ENCODE data around the gene ZC2HC1C. TPM values are rescaled to one million over a fixed set of nuclear protein-coding genes. Genes with fewer than 3 reads are reported as not detected.
A peak's percentile ranks its signal among the peaks of the same experiment; 100 is the strongest.

ZC2HC1C gene
- total RNA-seq, 1 donor from 2014 or later: under 0.01 TPM

DNA sequence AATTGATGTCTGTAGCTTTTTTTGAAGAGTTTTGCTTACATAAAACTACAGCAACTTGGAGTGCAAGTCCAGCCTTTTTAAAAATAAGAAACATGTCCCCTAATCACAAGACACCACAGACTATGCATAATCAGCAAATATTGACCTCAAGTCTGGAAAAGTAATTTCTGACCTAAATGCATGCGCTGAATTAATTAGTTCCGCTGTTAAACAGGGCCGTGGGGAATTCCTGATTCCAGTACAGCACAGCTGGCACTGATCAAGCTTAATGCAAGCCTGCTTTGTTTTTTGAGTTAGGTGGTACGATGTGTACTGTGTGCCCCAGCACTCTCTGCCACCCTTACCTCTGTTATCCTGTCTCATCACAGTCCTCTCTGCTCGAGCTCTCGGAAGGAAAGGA lies 27.4 kb upstream of the ZC2HC1C start:
- Histone ChIP-seq H3K4me1 (ENCODE audit: control insufficient read depth in 3 of 3, insufficient read depth in 3 of 3, low read length in 3 of 3) (peaks cover 0 to 8% (median 5%) of the 10 kb centered on the region in 3 donors), H3K27me3 (ENCODE audit: control insufficient read depth in 3 of 3, insufficient read depth in 3 of 3, low read length in 3 of 3) (no peaks in the 10 kb centered on the region), H3K27ac (ENCODE audit: low read depth, low read length) (no peak overlapping the region), H3K36me3 (ENCODE audit: control insufficient read depth in 3 of 3, insufficient read depth in 3 of 3, low read length in 3 of 3) (peaks cover 10 to 23% (median 12%) of the 10 kb centered on the region in 3 donors), H3K9me3 (ENCODE audit: control insufficient read depth in 3 of 3, low read length in 3 of 3) (no peaks in the 10 kb centered on the region), H3K9ac (ENCODE audit: low read depth in 1 of 3, low read length in 3 of 3) (no peak overlapping the region), H3K4me3 (ENCODE audit: low read length in 3 of 3) (no peak overlapping the region)

DNA sequence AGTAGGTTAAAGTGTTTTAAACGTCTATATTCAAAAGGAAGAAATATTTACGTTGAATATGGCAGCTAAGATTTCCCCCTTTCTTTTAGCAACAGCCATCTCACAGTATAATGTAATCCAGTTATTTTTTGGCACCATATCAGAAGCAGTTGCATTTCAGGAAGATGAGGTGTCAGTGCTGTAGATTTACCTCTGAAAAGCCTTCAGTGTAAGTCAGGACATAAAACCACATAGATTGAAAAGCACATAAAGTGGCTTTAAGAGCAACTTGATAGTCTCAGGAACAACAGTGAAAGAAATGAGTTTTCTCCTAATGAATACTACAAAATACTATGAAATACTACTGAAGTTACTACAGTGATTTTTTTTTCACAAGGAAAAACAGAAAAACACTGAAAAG lies 25.1 kb upstream of the ZC2HC1C start:
- Histone ChIP-seq H3K9ac (ENCODE audit: low read depth in 1 of 3, low read length in 3 of 3) (no peak overlapping the region), H3K27me3 (ENCODE audit: control insufficient read depth in 3 of 3, insufficient read depth in 3 of 3, low read length in 3 of 3) (no peaks in the 10 kb centered on the region), H3K36me3 (ENCODE audit: control insufficient read depth in 3 of 3, insufficient read depth in 3 of 3, low read length in 3 of 3) (peaks cover 3 to 10% (median 9%) of the 10 kb centered on the region in 3 donors), H3K9me3 (ENCODE audit: control insufficient read depth in 3 of 3, low read length in 3 of 3) (no peaks in the 10 kb centered on the region), H3K4me3 (ENCODE audit: low read length in 3 of 3) (no peak overlapping the region), H3K4me1 (ENCODE audit: control insufficient read depth in 3 of 3, insufficient read depth in 3 of 3, low read length in 3 of 3) (peaks cover 2 to 8% (median 5%) of the 10 kb centered on the region in 3 donors), H3K27ac (ENCODE audit: low read depth, low read length) (no peak overlapping the region)

DNA sequence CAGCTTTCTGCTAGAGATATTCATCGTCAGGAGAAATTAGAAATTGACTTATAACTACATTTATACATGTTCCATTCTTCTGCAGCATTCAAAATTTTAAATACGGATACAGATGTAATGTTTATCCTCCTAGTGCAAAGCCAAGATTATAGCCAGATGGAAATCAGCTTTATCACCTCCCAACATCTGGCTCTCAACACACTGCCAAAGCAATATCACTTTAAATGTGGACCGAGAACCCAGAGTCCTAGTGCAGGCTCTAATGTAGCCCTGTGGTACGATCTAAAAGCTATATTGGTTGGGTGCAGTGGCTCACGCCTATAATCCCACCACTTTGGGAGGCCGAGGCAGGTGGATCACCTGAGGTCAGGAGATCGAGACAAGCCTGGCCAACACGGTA lies 24.7 kb upstream of the ZC2HC1C start:
- no peak overlapping the region for H3K4me3 ChIP-seq (ENCODE audit: low read length in 3 of 3)
- peaks cover 3 to 10% (median 9%) of the 10 kb centered on the region in 3 donors for H3K36me3 ChIP-seq (ENCODE audit: control insufficient read depth in 3 of 3, insufficient read depth in 3 of 3, low read length in 3 of 3)
- H3K4me1 ChIP-seq (ENCODE audit: control insufficient read depth in 3 of 3, insufficient read depth in 3 of 3, low read length in 3 of 3): peaks cover 5 to 11% (median 5%) of the 10 kb centered on the region in 3 donors
- no peaks in the 10 kb centered on the region for H3K9me3 ChIP-seq (ENCODE audit: control insufficient read depth in 3 of 3, low read length in 3 of 3)
- no peak overlapping the region for H3K27ac ChIP-seq (ENCODE audit: low read depth, low read length)
- H3K27me3 ChIP-seq (ENCODE audit: control insufficient read depth in 3 of 3, insufficient read depth in 3 of 3, low read length in 3 of 3): no peaks in the 10 kb centered on the region
- no peak overlapping the region for H3K9ac ChIP-seq (ENCODE audit: low read depth in 1 of 3, low read length in 3 of 3)

DNA sequence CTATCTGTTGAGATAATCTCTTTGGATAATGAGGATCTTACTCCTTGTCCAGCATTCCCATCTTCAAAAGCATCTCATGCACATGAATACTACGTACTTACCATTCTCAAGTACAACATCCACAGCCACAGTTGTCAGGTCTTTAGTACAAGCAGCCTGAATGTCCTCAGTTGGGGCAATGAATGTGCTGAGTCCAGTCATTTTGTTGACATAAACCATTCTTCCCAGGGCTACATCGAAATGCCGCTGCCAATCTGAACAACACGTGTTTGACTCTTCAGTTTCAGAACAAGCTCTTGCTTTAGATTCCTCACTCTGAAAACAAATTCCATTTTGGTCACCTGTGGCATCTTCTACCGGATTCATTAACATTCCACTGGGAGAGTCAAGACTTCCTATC lies 23.2 kb upstream of the ZC2HC1C start:
- Histone ChIP-seq H3K27me3 (ENCODE audit: control insufficient read depth in 3 of 3, insufficient read depth in 3 of 3, low read length in 3 of 3) (no peaks in the 10 kb centered on the region), H3K4me3 (ENCODE audit: low read length in 3 of 3) (no peak overlapping the region), H3K9ac (ENCODE audit: low read depth in 1 of 3, low read length in 3 of 3) (no peak overlapping the region), H3K4me1 (ENCODE audit: control insufficient read depth in 3 of 3, insufficient read depth in 3 of 3, low read length in 3 of 3) (peaks cover 10 to 19% (median 15%) of the 10 kb centered on the region in 3 donors), H3K36me3 (ENCODE audit: control insufficient read depth in 3 of 3, insufficient read depth in 3 of 3, low read length in 3 of 3) (peaks cover 3 to 10% (median 9%) of the 10 kb centered on the region in 3 donors), H3K27ac (ENCODE audit: low read depth, low read length) (no peak overlapping the region), H3K9me3 (ENCODE audit: control insufficient read depth in 3 of 3, low read length in 3 of 3) (no peaks in the 10 kb centered on the region)

DNA sequence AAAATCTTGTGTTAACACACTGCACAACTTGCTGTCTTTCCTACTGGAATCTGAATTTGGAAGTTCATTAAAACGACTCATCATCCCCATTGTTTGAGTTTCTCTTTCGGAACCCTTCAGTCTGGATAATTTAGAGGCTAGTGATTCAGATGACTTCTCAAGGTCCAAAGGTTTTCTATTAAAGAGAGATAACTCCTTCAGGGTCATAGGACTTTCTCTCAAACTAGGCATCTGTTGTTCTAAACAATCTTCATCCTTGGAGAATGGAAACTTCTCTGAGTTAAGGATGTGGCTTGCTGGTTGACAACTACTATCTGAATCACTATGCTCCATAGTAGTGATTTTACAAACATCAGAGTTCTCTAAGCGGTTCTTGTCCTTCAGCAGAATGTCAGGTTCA lies 22.5 kb upstream of the ZC2HC1C start:
- Histone ChIP-seq H3K9ac (ENCODE audit: low read depth in 1 of 3, low read length in 3 of 3) (no peak overlapping the region), H3K27me3 (ENCODE audit: control insufficient read depth in 3 of 3, insufficient read depth in 3 of 3, low read length in 3 of 3) (no peaks in the 10 kb centered on the region), H3K9me3 (ENCODE audit: control insufficient read depth in 3 of 3, low read length in 3 of 3) (no peaks in the 10 kb centered on the region), H3K36me3 (ENCODE audit: control insufficient read depth in 3 of 3, insufficient read depth in 3 of 3, low read length in 3 of 3) (peaks cover 3 to 6% (median 5%) of the 10 kb centered on the region in 3 donors), H3K27ac (ENCODE audit: low read depth, low read length) (no peak overlapping the region), H3K4me3 (ENCODE audit: low read length in 3 of 3) (no peak overlapping the region), H3K4me1 (ENCODE audit: control insufficient read depth in 3 of 3, insufficient read depth in 3 of 3, low read length in 3 of 3) (peaks cover 10 to 19% (median 15%) of the 10 kb centered on the region in 3 donors)

DNA sequence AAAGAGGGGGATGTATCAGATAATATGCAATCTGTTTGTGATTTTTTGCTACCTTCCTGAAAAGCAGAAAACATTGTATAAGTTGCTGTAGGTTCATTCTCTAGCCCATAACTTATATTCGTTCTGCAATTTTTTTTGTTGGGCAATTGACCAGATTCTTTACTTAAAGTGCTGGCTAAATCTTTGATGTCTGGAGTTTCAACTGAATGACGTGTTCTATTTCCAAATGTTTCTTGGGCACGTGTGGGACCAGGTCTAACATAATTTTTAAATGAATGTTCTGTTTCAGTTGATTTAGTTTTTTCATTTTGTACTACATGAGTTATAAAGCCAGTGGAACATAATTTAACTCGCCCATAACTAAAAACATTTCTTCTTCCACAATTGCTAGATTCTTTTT lies 21.9 kb upstream of the ZC2HC1C start:
- H3K27ac ChIP-seq (ENCODE audit: low read depth, low read length): no peak overlapping the region
- no peak overlapping the region for H3K4me3 ChIP-seq (ENCODE audit: low read length in 3 of 3)
- H3K36me3 ChIP-seq (ENCODE audit: control insufficient read depth in 3 of 3, insufficient read depth in 3 of 3, low read length in 3 of 3): peaks cover 0 to 2% (median under 1%) of the 10 kb centered on the region in 3 donors
- no peaks in the 10 kb centered on the region for H3K27me3 ChIP-seq (ENCODE audit: control insufficient read depth in 3 of 3, insufficient read depth in 3 of 3, low read length in 3 of 3)
- peaks cover 7 to 19% (median 15%) of the 10 kb centered on the region in 3 donors for H3K4me1 ChIP-seq (ENCODE audit: control insufficient read depth in 3 of 3, insufficient read depth in 3 of 3, low read length in 3 of 3)
- no peaks in the 10 kb centered on the region for H3K9me3 ChIP-seq (ENCODE audit: control insufficient read depth in 3 of 3, low read length in 3 of 3)
- H3K9ac ChIP-seq (ENCODE audit: low read depth in 1 of 3, low read length in 3 of 3): no peak overlapping the region

DNA sequence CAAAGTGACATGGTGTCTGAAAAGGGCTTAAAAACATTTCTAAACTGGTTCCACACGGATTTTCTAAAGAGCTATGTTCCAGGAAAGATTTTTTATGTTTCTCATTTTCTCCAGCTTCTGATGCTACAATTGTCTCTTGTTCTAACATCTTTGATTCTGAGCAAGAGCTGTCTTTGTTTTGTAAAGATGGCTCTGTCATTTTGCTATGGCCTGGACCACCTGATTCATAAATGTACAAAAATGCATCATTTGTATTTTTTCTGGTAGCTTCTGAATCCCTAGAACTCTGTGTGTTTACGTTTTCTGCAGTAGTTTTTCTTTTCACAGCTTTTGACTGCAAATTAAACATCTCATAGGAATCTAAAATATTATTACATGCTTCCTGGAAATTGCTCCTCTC lies 21.3 kb upstream of the ZC2HC1C start:
- Histone ChIP-seq H3K4me3 (ENCODE audit: low read length in 3 of 3) (no peak overlapping the region), H3K36me3 (ENCODE audit: control insufficient read depth in 3 of 3, insufficient read depth in 3 of 3, low read length in 3 of 3) (peaks cover 0 to 2% (median 0%) of the 10 kb centered on the region in 3 donors), H3K27me3 (ENCODE audit: control insufficient read depth in 3 of 3, insufficient read depth in 3 of 3, low read length in 3 of 3) (no peaks in the 10 kb centered on the region), H3K4me1 (ENCODE audit: control insufficient read depth in 3 of 3, insufficient read depth in 3 of 3, low read length in 3 of 3) (peaks cover 7 to 19% (median 15%) of the 10 kb centered on the region in 3 donors), H3K9me3 (ENCODE audit: control insufficient read depth in 3 of 3, low read length in 3 of 3) (no peaks in the 10 kb centered on the region), H3K9ac (ENCODE audit: low read depth in 1 of 3, low read length in 3 of 3) (no peak overlapping the region), H3K27ac (ENCODE audit: low read depth, low read length) (no peak overlapping the region)

DNA sequence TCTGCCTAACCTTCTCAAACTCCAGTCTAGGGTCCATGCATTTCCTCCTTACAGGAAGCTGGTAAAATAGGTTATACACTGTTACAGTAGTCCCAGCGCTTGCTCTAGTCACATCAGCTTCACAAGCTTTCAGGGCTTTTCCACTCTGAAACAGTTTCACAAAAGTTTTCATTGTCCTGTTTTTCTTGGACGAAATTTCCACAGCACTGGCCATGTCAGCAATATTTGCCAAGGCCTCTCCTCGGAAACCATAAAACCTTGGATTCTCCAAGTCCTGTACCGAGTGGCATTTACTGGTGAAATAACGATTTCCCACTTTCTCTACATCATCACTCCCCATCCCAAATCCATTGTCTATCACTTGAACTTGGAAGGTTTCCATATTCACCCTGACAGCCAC lies 20.3 kb upstream of the ZC2HC1C start:
- no peak overlapping the region for H3K9ac ChIP-seq (ENCODE audit: low read depth in 1 of 3, low read length in 3 of 3)
- H3K36me3 ChIP-seq (ENCODE audit: control insufficient read depth in 3 of 3, insufficient read depth in 3 of 3, low read length in 3 of 3): no peaks in the 10 kb centered on the region
- H3K27ac ChIP-seq (ENCODE audit: low read depth, low read length): peak overlapping the region; percentile 71
- no peak overlapping the region for H3K4me3 ChIP-seq (ENCODE audit: low read length in 3 of 3)
- H3K9me3 ChIP-seq (ENCODE audit: control insufficient read depth in 3 of 3, low read length in 3 of 3): no peaks in the 10 kb centered on the region
- no peaks in the 10 kb centered on the region for H3K27me3 ChIP-seq (ENCODE audit: control insufficient read depth in 3 of 3, insufficient read depth in 3 of 3, low read length in 3 of 3)
- peaks cover 7 to 19% (median 15%) of the 10 kb centered on the region in 3 donors for H3K4me1 ChIP-seq (ENCODE audit: control insufficient read depth in 3 of 3, insufficient read depth in 3 of 3, low read length in 3 of 3)

DNA sequence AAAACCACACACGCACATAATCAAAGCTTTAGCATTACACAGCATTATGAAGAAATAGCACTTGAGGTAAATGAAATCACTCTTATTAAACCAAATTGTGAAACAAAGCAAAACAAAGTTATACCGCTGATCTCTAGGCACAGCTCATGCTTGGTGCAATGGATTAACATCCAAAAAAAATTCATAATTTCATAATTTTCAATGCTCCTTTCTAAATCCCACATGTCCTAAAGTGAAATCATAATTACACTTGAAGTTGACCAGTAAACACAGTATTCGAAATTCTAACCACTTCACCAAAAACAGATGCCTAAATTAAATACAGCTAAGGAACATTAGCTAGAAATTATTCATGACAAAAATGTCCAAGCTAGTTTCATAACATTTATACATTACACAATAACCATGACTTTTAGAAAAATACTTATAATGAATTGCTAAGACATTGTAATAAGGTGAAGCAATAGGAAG lies 19.7 kb upstream of the ZC2HC1C start:
- Histone ChIP-seq H3K4me3 (ENCODE audit: low read length in 3 of 3) (no peak overlapping the region), H3K27me3 (ENCODE audit: control insufficient read depth in 3 of 3, insufficient read depth in 3 of 3, low read length in 3 of 3) (no peaks in the 10 kb centered on the region), H3K27ac (ENCODE audit: low read depth, low read length) (peak overlapping the region; percentile 71), H3K4me1 (ENCODE audit: control insufficient read depth in 3 of 3, insufficient read depth in 3 of 3, low read length in 3 of 3) (peaks cover 4 to 16% (median 15%) of the 10 kb centered on the region in 3 donors), H3K9me3 (ENCODE audit: control insufficient read depth in 3 of 3, low read length in 3 of 3) (no peaks in the 10 kb centered on the region), H3K36me3 (ENCODE audit: control insufficient read depth in 3 of 3, insufficient read depth in 3 of 3, low read length in 3 of 3) (no peaks in the 10 kb centered on the region), H3K9ac (ENCODE audit: low read depth in 1 of 3, low read length in 3 of 3) (no peak overlapping the region)

DNA sequence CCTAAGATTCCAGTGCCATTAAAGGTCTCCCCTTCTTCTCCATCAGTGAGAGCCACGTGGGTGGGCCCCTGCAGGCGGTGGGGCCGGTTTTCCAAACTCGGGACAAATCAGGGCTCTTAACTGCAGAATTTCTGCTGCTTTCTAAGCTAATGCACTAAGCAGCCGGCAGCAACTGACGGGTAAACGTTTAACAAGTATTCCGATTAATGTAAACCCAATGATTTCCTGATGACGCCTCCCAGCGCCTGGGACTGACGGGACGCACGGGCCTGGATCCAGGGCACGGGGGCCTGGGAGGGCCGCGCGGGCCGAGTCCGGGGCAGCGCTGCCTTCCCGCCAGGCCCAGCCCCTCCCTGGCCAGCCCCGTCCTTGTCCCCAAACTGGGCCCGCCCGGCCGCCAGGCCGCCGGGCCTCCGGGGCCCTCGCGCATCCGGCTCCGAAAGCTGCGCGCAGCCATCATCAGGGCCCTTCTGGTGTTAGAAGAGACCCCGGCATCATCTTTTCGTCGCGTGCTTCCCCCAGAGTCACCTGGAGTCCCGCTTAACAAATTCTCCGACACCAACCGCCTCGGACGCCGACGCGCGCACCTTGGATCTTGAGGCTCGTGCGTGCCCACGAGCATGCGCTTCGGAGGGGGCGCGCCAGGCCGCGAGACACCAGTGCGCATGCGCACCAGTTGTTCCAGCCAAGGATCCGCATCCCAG lies 18.4 kb upstream of the ZC2HC1C start, which contains the start of gene MLH3:
Gene MLH3, minus strand, starts transcription at position 616 of the 704 bp plus-strand sequence. CDS start 1,812 bp downstream, outside the sequence.
- Histone ChIP-seq H3K4me3 (ENCODE audit: low read length in 3 of 3) (peak within 1 kb of the TSS; percentile 74 to 78 (median 75)), H3K27me3 (ENCODE audit: control insufficient read depth in 3 of 3, insufficient read depth in 3 of 3, low read length in 3 of 3) (no peaks in the 10 kb centered on the region), H3K36me3 (ENCODE audit: control insufficient read depth in 3 of 3, insufficient read depth in 3 of 3, low read length in 3 of 3) (no peaks in the 10 kb centered on the region), H3K9me3 (ENCODE audit: control insufficient read depth in 3 of 3, low read length in 3 of 3) (no peaks in the 10 kb centered on the region), H3K9ac (ENCODE audit: low read depth in 1 of 3, low read length in 3 of 3) (peak within 1 kb of the TSS; percentile 71 to 83 (median 81)), H3K27ac (ENCODE audit: low read depth, low read length) (peak within 1 kb of the TSS; percentile 78), H3K4me1 (ENCODE audit: control insufficient read depth in 3 of 3, insufficient read depth in 3 of 3, low read length in 3 of 3) (peaks cover 4 to 15% (median 11%) of the 10 kb centered on the region in 3 donors)

Data from skeletal muscle tissue (tissue), 4 donors.